Activated CD4-positive, alpha-beta T cell treated with anti-CD3 and anti-CD28 coated beads, Interleukin-2, Interleukin-4, amounts not matched to agents 100 ng/mL and 50 ng/mL, durations not matched to agents 16 hours and 8 hours (primary cell): Measurements from ENCODE around the gene GPC5.

Experiments
- DNase-seq: peaks from one replicate; pipeline ENCODE4 v3.0.0-alpha.2; 2020; ENCODE audit warnings: low spot score

GPC5 gene

GRCh38 chr13:91537376-91537775 lies 139.0 kb downstream of the GPC5 start:
- no peak for DNase-seq

GRCh38 chr13:91539286-91540157 lies 141.1 kb downstream of the GPC5 start:
- no peak for DNase-seq

GRCh38 chr13:91540158-91540736 lies 141.8 kb downstream of the GPC5 start:
- DNase-seq = no peak

GRCh38 chr13:91544723-91545122 lies 146.3 kb downstream of the GPC5 start:
- no peak for DNase-seq

GRCh38 chr13:91546900-91547299 lies 148.5 kb downstream of the GPC5 start:
- DNase-seq = no peak

GRCh38 chr13:91553584-91553983 lies 155.2 kb downstream of the GPC5 start:
- no peak for DNase-seq

- DNase-seq = no peak
Observed at GRCh38 chr13:91554101-91554500, 155.7 kb downstream of the GPC5 start.

GRCh38 chr13:91557328-91558090 lies 159.1 kb downstream of the GPC5 start:
- DNase-seq = no peak

- no peak for DNase-seq
Observed at GRCh38 chr13:91563799-91564198, 165.4 kb downstream of the GPC5 start.

- DNase-seq = no peak
Observed at GRCh38 chr13:91564396-91564795, 166.0 kb downstream of the GPC5 start.

GRCh38 chr13:91565296-91565695 lies 166.9 kb downstream of the GPC5 start:
- DNase-seq = no peak

- DNase-seq = no peak
Observed at GRCh38 chr13:91567485-91568207, 169.2 kb downstream of the GPC5 start.

- DNase-seq = no peak
Observed at GRCh38 chr13:91571681-91572080, 173.3 kb downstream of the GPC5 start.

GRCh38 chr13:91572439-91572838 lies 174.0 kb downstream of the GPC5 start:
- no peak for DNase-seq

- DNase-seq = no peak
Observed at GRCh38 chr13:91572944-91573598, 174.7 kb downstream of the GPC5 start.

- DNase-seq = no peak
Observed at GRCh38 chr13:91574766-91575165, 176.3 kb downstream of the GPC5 start.

- no peak for DNase-seq
Observed at GRCh38 chr13:91576590-91576989, 178.2 kb downstream of the GPC5 start.

GRCh38 chr13:91579320-91579719 lies 180.9 kb downstream of the GPC5 start:
- DNase-seq = no peak

- no peak for DNase-seq
Observed at GRCh38 chr13:91580749-91581148, 182.3 kb downstream of the GPC5 start.

GRCh38 chr13:91586609-91587008 lies 188.2 kb downstream of the GPC5 start:
- no peak for DNase-seq

GRCh38 chr13:91588541-91588940 lies 190.1 kb downstream of the GPC5 start:
- no peak for DNase-seq
